NCI-H187 (cell line): ENCODE results near the gene EBF3.

ENCODE experiments used
- DNase-seq, 2 experiments: peaks; one replicate each; lab custom pipeline; 2025; lab: John Stamatoyannopoulos, UW

The EBF3 gene

GRCh38 chr10:129796710-129797420 is 167.2 kb downstream of the EBF3 start:
- no peak for DNase-seq

- no peak for DNase-seq
Observed at GRCh38 chr10:129793996-129794395, 170.1 kb downstream of the EBF3 start.

GRCh38 chr10:129793479-129793878 is 170.6 kb downstream of the EBF3 start:
- DNase-seq: no peak

- DNase-seq: no peak
Observed at GRCh38 chr10:129792864-129793263, 171.2 kb downstream of the EBF3 start.

- DNase-seq: no peak
Observed at GRCh38 chr10:129792141-129792540, 171.9 kb downstream of the EBF3 start.

GRCh38 chr10:129790715-129791446 is 173.2 kb downstream of the EBF3 start:
- no peak for DNase-seq

GRCh38 chr10:129788215-129788614 is 175.9 kb downstream of the EBF3 start:
- no peak for DNase-seq

- DNase-seq: no peak
Observed at GRCh38 chr10:129787557-129787956, 176.5 kb downstream of the EBF3 start.

GRCh38 chr10:129786216-129786615 is 177.9 kb downstream of the EBF3 start:
- no peak for DNase-seq

- no peak for DNase-seq
Observed at GRCh38 chr10:129785536-129785981, 178.5 kb downstream of the EBF3 start.
